ENCODE data around the gene PIK3CB. TPM values are rescaled to one million over a fixed set of nuclear protein-coding genes. Genes with fewer than 3 reads are reported as not detected.

Gene PIK3CB
- polyA plus RNA-seq, 1 of the 3 experiments (the other 2 are of a cell fraction), result 6.8 TPM

GRCh38 chr3:138845771-138846173 lies 11.0 kb upstream of the PIK3CB start (continued):
- TF ChIP-seq TEAD4 (IDR thresholded peaks at IDR 0.05; ENCODE audit: borderline replicate concordance, insufficient read depth) (no peak), RCOR1 (IDR thresholded peaks at IDR 0.05; ENCODE audit: low read length) (no peak), GATA2 (CRISPR knock-in tag; IDR thresholded peaks at IDR 0.05) (no peak), POLR2AphosphoS5 (IDR thresholded peaks at IDR 0.05; ENCODE audit: low read depth, low read length) (no peak)

GRCh38 chr3:138845181-138845601 lies 10.5 kb upstream of the PIK3CB start:
- no peaks in the 10 kb centered on the region for H3K9me2 ChIP-seq
- POLR2A ChIA-PET, result no interaction called here
- H4K20me1 ChIP-seq (ENCODE audit: insufficient read depth), result no peaks in the 10 kb centered on the region
- H3K27ac ChIP-seq (ENCODE audit: low read depth in 2 of 2, low read length in 1 of 2), result no peak overlapping the region
- no peaks in the 10 kb centered on the region for H3F3A ChIP-seq (replicated peaks; ENCODE audit: insufficient read depth)
- DNase-seq, result no peak
- CTCF ChIA-PET, result interaction anchor here (1.4 kb wide), 1 partner anchor 10 kb away, joined by 3 read pairs; no protein-coding TSS in a partner anchor
- no peak overlapping the region for H3K9ac ChIP-seq
- no peak overlapping the region for H3K4me2 ChIP-seq
- H3K9me3 ChIP-seq, result no peaks in the 10 kb centered on the region
- H3K79me2 ChIP-seq (ENCODE audit: insufficient read depth), result no peaks in the 10 kb centered on the region
- 95% methylated on average over 7 of the region's 7 CpGs for WGBS (ENCODE audit: low lambda C conversion rate)
- no peaks in the 10 kb centered on the region for H3K27me3 ChIP-seq (ENCODE audit: insufficient read depth)
- no peaks in the 10 kb centered on the region for H3K36me3 ChIP-seq (replicated peaks in 1 of 2; ENCODE audit: control insufficient read depth in 1 of 2, insufficient read depth in 2 of 2, low read length in 1 of 2)
- no peaks in the 10 kb centered on the region for H3K4me1 ChIP-seq (ENCODE audit: control insufficient read depth in 1 of 2, insufficient read depth in 2 of 2, low read depth in 1 of 2, low read length in 1 of 2)
- TF ChIP-seq REST (IDR thresholded peaks at IDR 0.05; ENCODE audit: low read depth, low read length), result no peak
- no peak overlapping the region for H3K4me3 ChIP-seq (ENCODE audit: low read depth in 2 of 2, low read length in 1 of 2)
- H2AFZ ChIP-seq (ENCODE audit: low read depth), result no peak overlapping the region

- H2AFZ ChIP-seq (ENCODE audit: low read depth), result no peak overlapping the region
- no peaks in the 10 kb centered on the region for H3K9me2 ChIP-seq
- DNase-seq, result no peak
- H3F3A ChIP-seq (replicated peaks; ENCODE audit: insufficient read depth), result no peaks in the 10 kb centered on the region
- H3K27ac ChIP-seq (ENCODE audit: low read depth in 2 of 2, low read length in 1 of 2), result no peak overlapping the region
- no peaks in the 10 kb centered on the region for H3K27me3 ChIP-seq (ENCODE audit: insufficient read depth)
- WGBS (ENCODE audit: low lambda C conversion rate), result 88% methylated on average over 5 of the region's 5 CpGs
- H3K79me2 ChIP-seq (ENCODE audit: insufficient read depth), result no peaks in the 10 kb centered on the region
- H3K9ac ChIP-seq, result no peak overlapping the region
- H4K20me1 ChIP-seq (ENCODE audit: insufficient read depth), result no peaks in the 10 kb centered on the region
- H3K4me2 ChIP-seq, result no peak overlapping the region
- ChIA-PET POLR2A (no interaction called here), CTCF (interaction anchor here (0.7 to 2.5 kb wide), 2 partner anchors 73 to 81 kb away, joined by 3 to 13 read pairs; no protein-coding TSS in a partner anchor)
- H3K4me3 ChIP-seq (ENCODE audit: low read depth in 2 of 2, low read length in 1 of 2), result no peak overlapping the region
- H3K36me3 ChIP-seq (replicated peaks in 1 of 2; ENCODE audit: control insufficient read depth in 1 of 2, insufficient read depth in 2 of 2, low read length in 1 of 2), result no peaks in the 10 kb centered on the region
- no peaks in the 10 kb centered on the region for H3K9me3 ChIP-seq
- no peaks in the 10 kb centered on the region for H3K4me1 ChIP-seq (ENCODE audit: control insufficient read depth in 1 of 2, insufficient read depth in 2 of 2, low read depth in 1 of 2, low read length in 1 of 2)
- TF ChIP-seq PBX3 (IDR thresholded peaks at IDR 0.05), result no peak
- no peak for TF ChIP-seq RAD21 (IDR thresholded peaks at IDR 0.05; ENCODE audit: low read length)
- TF ChIP-seq SIN3A (IDR thresholded peaks at IDR 0.05; ENCODE audit: borderline replicate concordance, low read depth, low read length), result no peak
- TF ChIP-seq TAF1 (IDR thresholded peaks at IDR 0.05; ENCODE audit: borderline replicate concordance, low read depth, low read length), result no peak
- no peak for TF ChIP-seq REST (IDR thresholded peaks at IDR 0.05; ENCODE audit: low read depth, low read length)
- TF ChIP-seq FOXJ3 (CRISPR knock-in tag; IDR thresholded peaks at IDR 0.05), result no peak
- TF ChIP-seq RFX5 (IDR thresholded peaks at IDR 0.05; ENCODE audit: low read length), result no peak
- no peak for TF ChIP-seq YY1 (IDR thresholded peaks at IDR 0.05; ENCODE audit: low read depth)
- no peak for TF ChIP-seq CHD2 (IDR thresholded peaks at IDR 0.05; ENCODE audit: low read length, partially characterized antibody)
- no peak for TF ChIP-seq USF2 (IDR thresholded peaks at IDR 0.05; ENCODE audit: borderline replicate concordance, low read depth, low read length)
- no peak for TF ChIP-seq EP300 (IDR thresholded peaks at IDR 0.05; ENCODE audit: borderline replicate concordance in 1 of 2, low read depth in 1 of 2, low read length in 1 of 2)
- no peak for TF ChIP-seq POLR2AphosphoS5 (IDR thresholded peaks at IDR 0.05; ENCODE audit: low read depth, low read length)
These were observed 7.9 kb upstream of the PIK3CB start for GRCh38 chr3:138842483-138843188.
